GM19455 (cell line): ENCODE data around the gene APCDD1L.
A peak's percentile ranks its signal among the peaks of the same experiment; 100 is the strongest.

ENCODE experiments used
- ATAC-seq: cut with Tn5 transposase; IDR thresholded peaks from one replicate; pipeline ENCODE4 v1.9.1; 2021; ENCODE audit not compliant: unreplicated experiment

APCDD1L gene

DNA sequence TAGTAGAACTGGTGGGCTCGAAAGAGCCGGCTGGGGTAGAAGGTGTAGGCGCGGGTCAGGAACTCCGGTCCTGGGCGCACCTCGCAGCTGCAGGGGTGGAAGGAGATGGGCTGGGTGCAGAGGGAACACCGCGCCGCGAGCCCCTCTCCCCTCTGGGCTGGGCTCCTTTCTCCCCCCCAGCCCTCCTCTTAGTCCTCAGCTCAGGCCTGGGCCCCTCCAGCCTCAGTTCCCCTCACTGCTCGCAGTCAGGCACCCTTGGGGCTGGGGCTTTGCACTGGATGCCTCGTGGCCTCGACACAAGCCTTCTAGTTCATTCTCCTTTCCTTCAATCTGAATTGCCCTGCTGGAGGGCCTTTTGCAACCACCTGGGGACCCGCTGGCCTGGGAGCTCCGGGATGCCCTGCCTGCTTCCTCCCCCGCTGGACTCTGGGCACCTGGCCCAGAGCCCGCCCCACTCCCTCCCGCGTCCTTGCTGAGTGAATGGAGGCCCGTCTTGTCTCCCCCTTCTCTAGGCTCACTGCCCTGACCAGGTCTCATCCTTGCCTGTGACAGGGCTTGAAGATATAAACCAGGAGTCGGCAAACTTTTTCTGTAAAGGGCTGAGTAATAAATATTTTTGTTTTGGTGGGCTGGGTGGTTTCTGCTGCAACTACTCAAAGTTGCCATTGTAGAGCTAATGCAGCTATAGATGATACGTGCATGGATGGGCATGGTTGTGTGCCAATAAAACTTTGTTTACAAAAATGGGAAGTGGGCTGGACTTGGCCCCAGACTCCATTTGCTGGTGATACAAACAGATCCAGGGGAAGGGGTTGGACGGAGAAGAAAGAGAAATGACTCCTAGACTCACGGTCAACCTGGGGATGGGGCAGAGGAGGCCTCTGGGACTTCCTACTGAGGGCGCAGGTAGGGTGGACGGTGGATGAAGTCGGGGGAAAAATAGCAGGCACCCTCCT lies 47.3 kb downstream of the APCDD1L start:
- no peak for ATAC-seq

- no peak for ATAC-seq
Observed at GRCh38 chr20:58466729-58467571, 48.2 kb downstream of the APCDD1L start.

DNA sequence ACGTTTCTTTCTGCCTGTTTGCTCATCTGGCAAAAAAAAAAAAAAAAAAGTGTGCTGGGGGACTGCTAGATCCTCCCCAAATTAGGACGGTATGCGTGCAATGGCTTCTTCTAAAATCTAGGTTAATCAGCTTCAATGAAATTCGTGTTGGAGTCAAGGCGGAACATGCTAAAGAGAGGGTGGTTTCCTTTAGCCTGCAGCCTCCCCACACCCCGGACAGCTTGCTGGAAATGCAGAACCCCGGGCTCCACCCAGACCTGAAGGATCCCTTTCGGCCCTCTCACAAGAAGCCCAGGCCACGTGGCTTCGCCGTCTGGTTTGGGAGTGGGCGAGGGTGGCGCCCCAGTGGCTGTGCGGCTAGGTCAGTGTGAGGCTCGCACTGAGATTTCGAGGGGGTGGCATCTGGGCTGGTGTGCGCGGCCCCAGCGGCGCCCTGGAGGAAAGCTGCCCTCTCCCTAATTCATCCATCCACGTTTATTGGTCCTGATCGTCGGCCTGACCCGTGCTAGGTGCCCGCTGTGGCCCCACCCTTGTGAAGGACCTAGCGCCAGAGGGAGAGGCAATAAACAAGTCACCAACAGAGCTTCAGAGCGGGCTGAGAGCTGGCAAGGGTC lies 49.0 kb downstream of the APCDD1L start:
- no peak for ATAC-seq

- no peak for ATAC-seq
Observed at GRCh38 chr20:58464838-58465237, 50.4 kb downstream of the APCDD1L start.

- ATAC-seq: no peak
Observed at GRCh38 chr20:58463256-58463655, 51.9 kb downstream of the APCDD1L start.

DNA sequence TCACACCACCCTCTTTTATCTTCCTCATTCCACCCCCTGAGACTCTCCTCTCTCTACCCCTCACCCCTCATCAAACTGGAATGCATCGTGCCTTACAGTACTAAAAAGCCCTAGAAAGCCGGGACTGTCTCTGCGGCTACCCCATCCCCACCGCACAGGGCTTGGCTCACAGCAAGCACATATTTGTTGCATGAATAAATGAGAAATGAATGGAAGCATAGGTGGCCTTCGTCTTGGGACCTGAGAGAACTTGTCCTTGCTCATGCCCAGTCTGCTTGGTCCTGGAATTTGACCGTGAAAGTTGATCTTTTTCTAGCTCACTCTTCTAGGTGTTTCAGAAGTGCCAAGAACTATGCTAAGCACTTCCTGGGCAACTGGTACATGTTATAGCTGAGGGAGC lies 53.3 kb downstream of the APCDD1L start:
- no peak for ATAC-seq

GRCh38 chr20:58461104-58461503 lies 54.1 kb downstream of the APCDD1L start:
- no peak for ATAC-seq

GRCh38 chr20:58459058-58459750 lies 56.0 kb downstream of the APCDD1L start:
- ATAC-seq: peak; percentile 18

DNA sequence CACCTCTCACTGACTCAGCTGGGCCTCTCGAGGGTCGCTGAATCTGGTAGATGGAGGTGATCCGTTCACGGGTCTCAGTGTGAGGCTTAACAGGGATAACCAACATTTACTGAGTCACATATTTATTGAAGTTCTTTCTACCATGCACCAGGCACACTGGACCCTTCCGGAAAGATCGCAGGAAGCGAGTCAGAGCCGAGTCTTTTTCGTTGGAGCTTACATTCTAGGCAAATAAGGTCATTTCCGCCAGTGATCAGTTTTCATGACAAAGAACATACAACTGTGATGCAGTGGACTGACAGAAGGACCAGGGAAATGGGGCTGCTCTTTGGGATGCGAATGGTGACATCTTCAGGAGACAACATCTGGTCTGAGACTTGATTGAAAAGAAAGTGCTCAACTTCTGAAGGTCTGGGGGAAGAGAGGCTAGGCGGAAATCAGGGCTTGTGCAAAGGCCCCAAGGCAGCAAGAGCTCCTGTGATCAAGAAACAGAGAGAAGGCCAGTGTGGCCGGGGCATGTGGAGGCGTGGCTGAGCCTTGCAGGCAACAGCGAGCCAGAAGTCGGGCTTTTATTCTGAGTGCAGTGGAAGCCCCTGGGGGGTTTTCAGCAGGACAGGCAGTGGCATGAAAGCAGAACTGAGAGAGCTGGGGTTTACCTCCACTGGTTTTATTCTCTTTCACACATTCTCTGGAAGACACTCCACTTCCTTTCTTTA lies 56.7 kb downstream of the APCDD1L start:
- ATAC-seq: peak; percentile 89

DNA sequence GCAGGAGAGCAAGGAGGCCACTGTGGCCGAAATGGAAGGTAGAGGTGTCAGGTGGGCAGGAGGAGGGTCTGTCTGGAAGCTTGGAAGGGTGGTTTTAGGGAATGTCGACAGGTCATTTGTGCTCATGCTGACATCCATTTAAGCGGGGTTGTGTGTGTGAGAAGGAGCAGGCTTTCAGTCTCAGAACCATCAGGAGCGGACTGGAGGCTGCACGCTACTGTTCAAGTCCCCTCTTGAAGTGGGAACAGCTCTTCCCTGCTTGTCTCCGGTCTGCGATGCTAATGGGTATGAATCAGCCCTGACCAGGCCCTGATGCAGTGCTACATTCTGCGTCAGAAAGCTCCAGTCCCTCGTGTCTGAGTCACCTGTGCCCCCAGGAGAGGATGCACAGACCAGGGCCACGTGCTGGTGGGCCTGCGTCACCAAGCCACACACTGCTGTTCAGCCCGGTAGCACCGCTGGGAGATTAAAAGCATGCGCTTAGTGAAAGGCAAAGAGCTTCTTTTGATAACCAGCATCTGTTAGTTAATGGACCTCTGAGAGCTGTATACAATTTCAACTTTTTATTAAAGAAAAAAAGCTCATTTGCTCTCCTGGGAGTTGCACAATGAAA lies 58.0 kb downstream of the APCDD1L start:
- no peak for ATAC-seq

DNA sequence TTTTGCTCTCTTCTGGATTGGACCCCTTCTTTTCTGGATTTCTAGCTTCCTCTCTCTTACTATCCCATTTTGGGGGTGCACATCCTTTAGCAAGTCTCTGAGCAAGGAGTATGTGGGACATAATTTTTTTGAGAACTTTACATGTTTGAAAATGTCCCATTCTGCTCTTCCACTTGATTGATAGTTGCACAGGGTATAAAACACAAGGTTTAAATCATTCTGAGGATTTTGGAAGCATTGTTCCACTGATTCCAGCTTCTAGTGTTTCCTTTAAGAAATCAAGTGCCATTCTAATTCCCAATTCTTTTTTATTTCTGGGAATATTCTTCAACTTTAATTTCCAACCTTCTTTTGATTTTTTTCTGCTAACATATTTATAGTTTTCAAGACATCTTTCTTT lies 60.7 kb downstream of the APCDD1L start:
- no peak for ATAC-seq

DNA sequence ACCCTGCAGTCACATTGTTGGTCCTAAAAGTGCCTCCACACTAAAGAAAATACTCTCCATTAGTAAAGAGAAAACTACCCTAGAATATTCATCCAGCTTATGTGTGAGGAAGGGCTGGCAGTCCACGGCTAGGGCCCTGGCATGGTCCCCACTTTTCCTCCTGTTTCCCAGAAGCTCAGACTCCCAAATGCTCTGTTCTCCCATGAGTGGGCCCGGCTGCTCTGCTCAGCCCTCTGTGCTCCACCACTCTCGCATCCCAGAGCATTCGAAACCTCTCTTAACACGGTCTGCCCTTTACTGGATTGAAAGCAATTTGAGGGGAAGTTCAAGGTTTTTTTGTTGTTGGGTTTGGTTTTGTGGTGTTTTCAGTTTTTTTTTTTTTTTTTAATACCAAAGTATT lies 61.8 kb downstream of the APCDD1L start:
- no peak for ATAC-seq

- no peak for ATAC-seq
Observed at GRCh38 chr20:58452667-58453255, 62.4 kb downstream of the APCDD1L start.

GRCh38 chr20:58450254-58450653 lies 64.9 kb downstream of the APCDD1L start:
- peak; percentile 65 for ATAC-seq

DNA sequence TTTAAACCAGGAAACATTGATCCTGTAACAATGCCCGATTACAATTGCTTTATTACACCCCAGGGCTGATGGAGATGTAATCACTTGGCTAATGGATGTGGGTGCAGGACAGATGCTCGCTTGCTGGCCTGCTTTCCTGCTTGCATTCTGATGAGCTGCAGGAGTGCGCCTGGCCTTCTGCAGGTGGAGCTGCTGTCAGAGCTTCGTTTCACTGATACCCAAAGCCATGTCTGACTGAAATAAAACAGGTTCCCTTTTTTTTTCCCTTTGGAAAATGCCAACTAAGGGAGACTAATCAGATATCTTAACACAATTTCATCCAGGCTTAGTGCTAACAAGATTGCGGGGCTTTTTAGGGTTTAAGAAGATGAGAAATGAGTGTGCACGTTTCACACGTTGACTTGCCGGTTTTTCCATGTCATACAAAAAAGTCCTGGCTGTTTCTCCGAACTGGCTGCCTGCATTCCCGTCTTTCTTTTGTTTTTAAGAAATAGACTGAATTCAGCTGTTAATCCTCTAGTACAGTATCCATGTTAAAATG lies 65.4 kb downstream of the APCDD1L start:
- no peak for ATAC-seq

- ATAC-seq: no peak
Observed at GRCh38 chr20:58448958-58449357, 66.2 kb downstream of the APCDD1L start.

- ATAC-seq: no peak
Observed at GRCh38 chr20:58447511-58448391, 67.4 kb downstream of the APCDD1L start.

GRCh38 chr20:58446960-58447265 lies 68.3 kb downstream of the APCDD1L start:
- ATAC-seq: no peak
